Hepatocyte (in vitro differentiated cells): ENCODE measurements around the gene HERC4.

Experiments
- CTCF ChIP-seq: fragments of 200-600 bp; sonication (generic); IDR thresholded peaks from 2 replicates; pipeline ENCODE4 v1.5.1; 2016; ENCODE audit warnings: antibody characterized with exemption, mild to moderate bottlenecking; ENCODE audit not compliant: poor library complexity
- EZH2 ChIP-seq: fragments of 200-600 bp; sonication (generic); IDR thresholded peaks from 2 replicates; pipeline ENCODE4 v1.6.1; 2016; ENCODE audit warnings: antibody characterized with exemption, mild to moderate bottlenecking, borderline replicate concordance
- EZH2phosphoT487 ChIP-seq: fragments of 200-600 bp; sonication (generic); IDR thresholded peaks from one replicate; pipeline ENCODE4 v1.6.1; 2018; ENCODE audit warnings: antibody characterized with exemption, mild to moderate bottlenecking, low read depth, moderate library complexity; ENCODE audit not compliant: unreplicated experiment, severe bottlenecking

GRCh38 chr10:68103261-68103878 lies 28.3 kb upstream of the HERC4 start:
- TF ChIP-seq CTCF = no peak
- no peak for TF ChIP-seq EZH2
- TF ChIP-seq EZH2phosphoT487 = no peak
